Measurements from ENCODE around the gene COX17. TPM values are rescaled to one million over a fixed set of nuclear protein-coding genes. Genes with fewer than 3 reads are reported as not detected.
"Not testable (repeated sequence)": the region's sequence is repeated elsewhere in the genome, so short reads cannot be mapped to it uniquely, and the experiment has no call there.

Gene COX17
- total and polyA plus RNA-seq, 5 experiments from 2014 or later, result 28.8 to 57.6 (median 53.2) TPM

DNA sequence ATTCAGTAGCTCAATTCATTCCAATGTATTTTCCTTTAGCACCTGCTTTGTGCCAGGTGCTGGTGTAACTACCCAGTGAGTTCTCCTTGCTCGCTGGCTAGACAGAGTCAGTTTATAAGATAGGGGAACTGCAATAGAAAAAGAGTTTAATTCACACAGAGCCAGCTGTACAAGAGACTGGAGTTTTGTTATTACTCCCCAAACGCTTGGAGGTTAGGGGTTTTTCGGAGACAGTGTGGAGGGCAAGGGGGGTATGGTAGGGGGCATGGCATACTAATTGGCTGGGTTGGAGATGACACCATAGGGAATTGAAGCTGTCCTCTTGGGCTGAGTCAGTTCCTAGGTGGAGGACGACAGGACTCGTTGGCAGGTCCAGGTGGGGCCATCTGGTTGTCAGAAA is 20.2 kb upstream of the COX17 start:
- POLR2A ChIA-PET, result no interaction called here

DNA sequence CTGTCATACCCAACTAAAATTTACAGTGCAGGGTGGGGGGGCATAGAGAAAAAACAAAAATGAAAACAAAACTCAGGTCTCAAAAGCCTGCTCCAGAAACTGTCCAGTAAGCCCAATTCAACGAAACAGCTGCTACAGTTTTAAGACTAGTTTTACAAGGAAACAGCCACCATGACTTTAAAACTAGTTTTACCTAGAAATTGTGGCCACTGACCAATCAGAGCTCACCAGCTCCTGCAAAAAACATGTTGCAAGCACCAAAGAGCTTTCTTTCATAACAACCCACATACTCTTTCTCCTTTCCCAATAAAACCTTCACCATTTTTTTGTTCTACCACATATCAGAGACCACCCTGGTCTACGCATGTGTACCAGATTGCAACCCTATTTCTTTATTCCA is 18.3 kb upstream of the COX17 start:
- POLR2A ChIA-PET, result no interaction called here
- Mint-ChIP-seq H3K36me3 (no peaks in the 10 kb centered on the region), H3K4me1 (peaks cover 1 to 9% (median 5%) of the 10 kb centered on the region in 4 donors)

More for the DNA sequence above, 20.2 kb upstream of the COX17 start:
- Mint-ChIP-seq H3K9me3 (peaks cover 0 to 3% (median 0%) of the 10 kb centered on the region in 9 donors), H3K27me3 (peaks cover 0 to 12% (median 1%) of the 10 kb centered on the region in 5 donors), H3K4me3 (no peak overlapping the region), H3K36me3 (no peaks in the 10 kb centered on the region), H3K4me1 (peaks cover 2 to 24% (median 11%) of the 10 kb centered on the region in 4 donors), H3K27ac (no peak overlapping the region)
- DNase-seq (no peak), ATAC-seq (no peak)

GRCh38 chr3:119690043-119690656 is 12.9 kb upstream of the COX17 start:
- peaks cover 2 to 14% (median 9%) of the 10 kb centered on the region in 5 donors for H3K27me3 Mint-ChIP-seq
- no peak for ATAC-seq
- POLR2A ChIA-PET, result no interaction called here
- no peak overlapping the region for H3K4me3 Mint-ChIP-seq
- no peak for DNase-seq
- no peaks in the 10 kb centered on the region for H3K4me1 Mint-ChIP-seq
- peaks cover 0 to 10% (median 2%) of the 10 kb centered on the region in 9 donors for H3K9me3 Mint-ChIP-seq
- peaks cover 0 to 8% (median 6%) of the 10 kb centered on the region in 3 donors for H3K36me3 Mint-ChIP-seq
- no peak overlapping the region for H3K27ac Mint-ChIP-seq

More for the DNA sequence above, 18.3 kb upstream of the COX17 start:
- no peak overlapping the region for H3K4me3 Mint-ChIP-seq
- H3K27ac Mint-ChIP-seq, result no peak overlapping the region
- H3K27me3 Mint-ChIP-seq, result peaks cover 0 to 12% (median 1%) of the 10 kb centered on the region in 5 donors
- ATAC-seq, result no peak
- DNase-seq, result no peak
- no peaks in the 10 kb centered on the region for H3K9me3 Mint-ChIP-seq

DNA sequence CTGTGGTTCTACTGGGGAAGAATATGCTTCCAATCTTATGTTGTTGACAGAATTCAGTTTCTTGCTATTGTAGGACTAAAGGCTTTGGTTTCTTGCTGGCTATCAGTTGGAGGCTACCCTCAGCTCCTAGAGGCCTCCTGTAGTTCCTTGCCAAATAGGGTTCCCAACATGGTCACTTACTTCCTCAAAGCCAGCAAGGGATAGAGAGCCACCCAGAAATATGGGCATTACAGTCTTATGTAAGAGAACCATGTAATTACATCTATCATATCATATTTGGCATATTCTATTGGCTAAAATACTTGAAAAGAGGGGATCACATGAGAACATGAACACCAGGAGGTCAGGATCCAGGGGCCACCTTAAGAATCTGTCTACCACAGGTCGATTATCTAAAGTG is 6.2 kb upstream of the COX17 start:
- H3K27me3 Mint-ChIP-seq, result peaks cover 0 to 9% (median 7%) of the 10 kb centered on the region in 5 donors
- DNase-seq, result no peak
- no peak overlapping the region for H3K27ac Mint-ChIP-seq
- H3K4me3 Mint-ChIP-seq, result no peak overlapping the region
- no peak for ATAC-seq
- H3K9me3 Mint-ChIP-seq, result peaks cover 0 to 8% (median 2%) of the 10 kb centered on the region in 9 donors
- POLR2A ChIA-PET, result no interaction called here
- H3K36me3 Mint-ChIP-seq, result peaks cover 0 to 8% (median 7%) of the 10 kb centered on the region in 3 donors
- no peaks in the 10 kb centered on the region for H3K4me1 Mint-ChIP-seq

DNA sequence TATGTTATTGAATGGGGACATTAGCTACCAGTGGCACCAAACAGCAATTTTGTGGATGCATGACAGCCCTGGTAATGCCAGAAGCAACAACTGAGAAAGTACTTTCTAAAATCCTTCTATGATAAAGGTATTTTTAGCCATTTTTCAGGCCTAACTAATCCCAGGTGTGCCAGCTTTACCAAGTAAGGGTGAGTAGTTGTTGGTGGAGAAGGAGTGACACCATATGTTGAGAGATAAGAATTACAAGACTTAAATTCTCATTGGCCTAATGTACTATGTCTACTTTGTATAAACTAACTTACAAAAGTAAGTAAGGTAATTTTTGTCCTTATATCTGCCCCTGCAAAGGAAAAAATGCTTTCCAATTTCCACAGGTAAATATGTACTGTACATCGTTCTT is 4.1 kb upstream of the COX17 start:
- Mint-ChIP-seq H3K9me3 (peaks cover 0 to 1% (median 0%) of the 10 kb centered on the region in 9 donors), H3K27ac (no peak overlapping the region), H3K27me3 (peaks cover 0 to 3% (median 0%) of the 10 kb centered on the region in 5 donors), H3K4me1 (peaks cover 10 to 14% (median 11%) of the 10 kb centered on the region in 4 donors), H3K36me3 (peaks cover 0 to 3% (median 0%) of the 10 kb centered on the region in 3 donors), H3K4me3 (no peak overlapping the region)
- DNase-seq (peak in 1 of 10 donors; percentile 18), ATAC-seq (no peak)
- POLR2A ChIA-PET, result no interaction called here

DNA sequence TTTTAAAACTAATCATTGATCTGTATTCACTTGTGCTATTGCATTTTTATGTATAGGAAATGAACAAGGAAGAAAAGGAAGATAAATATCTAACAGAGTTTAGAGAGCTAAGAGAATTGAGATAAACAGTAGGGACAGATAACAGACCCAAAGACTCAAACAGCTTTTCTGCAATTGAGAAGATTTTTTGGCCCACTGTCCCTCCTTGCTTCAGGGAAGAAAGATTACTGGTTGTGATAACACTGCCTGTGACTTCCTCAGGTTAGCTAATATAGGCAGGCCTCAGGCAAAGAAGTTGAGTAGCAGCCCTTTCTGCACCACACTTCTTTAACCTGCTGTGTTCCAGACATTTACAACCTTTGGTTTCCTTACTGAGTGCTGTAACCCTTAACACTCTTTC is 2.7 kb upstream of the COX17 start:
- H3K27me3 Mint-ChIP-seq, result no peaks in the 10 kb centered on the region
- no peak overlapping the region for H3K27ac Mint-ChIP-seq
- POLR2A ChIA-PET, result no interaction called here
- H3K36me3 Mint-ChIP-seq, result peaks cover 0 to 9% (median 3%) of the 10 kb centered on the region in 3 donors
- no peak for DNase-seq
- H3K4me1 Mint-ChIP-seq, result peaks cover 19 to 28% (median 25%) of the 10 kb centered on the region in 4 donors
- no peak for ATAC-seq
- H3K9me3 Mint-ChIP-seq, result no peaks in the 10 kb centered on the region
- H3K4me3 Mint-ChIP-seq, result no peak overlapping the region

DNA sequence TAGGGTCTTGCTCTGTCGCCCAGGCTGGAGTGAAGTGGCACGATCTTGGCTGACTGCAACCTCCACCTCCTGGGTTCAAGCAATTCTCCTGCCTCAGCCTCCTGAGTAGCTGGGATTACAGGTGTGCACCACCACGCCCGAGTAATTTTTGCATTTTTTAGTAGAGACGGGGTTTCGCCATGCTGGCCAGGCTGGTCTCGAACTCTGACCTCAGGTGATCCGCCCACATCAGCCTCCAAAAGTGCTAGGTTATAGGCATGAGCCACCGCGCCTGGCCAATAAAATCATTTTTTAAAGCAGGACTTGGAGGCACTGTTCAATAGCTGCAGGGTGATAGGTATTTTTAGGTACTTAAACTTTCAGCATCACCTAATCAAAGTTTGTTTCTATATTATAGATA is 1.0 kb upstream of the COX17 start:
- Mint-ChIP-seq H3K4me3 (peak overlapping the region in 4 of 10 donors; percentile 11 to 84 (median 22)), H3K36me3 (peaks cover 0 to 24% (median 4%) of the 10 kb centered on the region in 3 donors), H3K4me1 (peaks cover 19 to 33% (median 30%) of the 10 kb centered on the region in 4 donors), H3K27ac (peak overlapping the region in 4 of 10 donors; percentile 13 to 98 (median 86))
- POLR2A ChIA-PET, result interaction anchor here (0.9 kb wide), 1 partner anchor 215 kb away, joined by 3 read pairs; the partner anchor contains the start of gene TMEM39A
- ATAC-seq, H3K27me3 Mint-ChIP-seq, H3K9me3 Mint-ChIP-seq, DNase-seq: not testable (repeated sequence)

DNA sequence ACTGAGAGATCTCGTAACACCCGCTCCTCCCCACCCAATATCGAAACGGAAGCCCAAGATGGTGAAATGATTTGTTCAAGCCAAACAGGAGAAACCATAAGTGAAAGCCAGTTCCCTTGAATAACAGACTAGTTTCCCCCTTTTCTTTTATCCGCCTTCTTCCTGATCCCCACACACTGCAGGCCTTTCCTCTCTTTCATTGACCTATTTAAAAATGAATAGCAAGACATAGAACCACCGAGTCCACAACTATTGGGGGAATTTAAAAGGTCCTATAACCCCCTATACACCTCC is 382 bp upstream of the COX17 start:
- DNase-seq (no peak), ATAC-seq (no peak)
- Mint-ChIP-seq H3K4me3 (peak overlapping the region; percentile 83 to 96 (median 92)), H3K27me3 (no peaks in the 10 kb centered on the region), H3K9me3 (no peaks in the 10 kb centered on the region), H3K27ac (peak overlapping the region; percentile 96 to 99 (median 97)), H3K4me1 (peaks cover 19 to 39% (median 34%) of the 10 kb centered on the region in 4 donors), H3K36me3 (peaks cover 0 to 29% (median 9%) of the 10 kb centered on the region in 3 donors)
- POLR2A ChIA-PET, result interaction anchor here (0.9 to 2.7 kb wide), 4 partner anchors 132 to 216 kb away, joined by 3 to 13 read pairs (median 3); partner anchors contain the start of genes TIMMDC1 and TMEM39A

- H3K27me3 Mint-ChIP-seq, result no peaks in the 10 kb centered on the region
- peak overlapping the region; percentile 83 to 96 (median 92) for H3K4me3 Mint-ChIP-seq
- peak overlapping the region in 9 of 10 donors; percentile 91 to 98 (median 97) for H3K27ac Mint-ChIP-seq
- H3K9me3 Mint-ChIP-seq, result no peaks in the 10 kb centered on the region
- ATAC-seq, result no peak
- peaks cover 0 to 43% (median 11%) of the 10 kb centered on the region in 3 donors for H3K36me3 Mint-ChIP-seq
- no peak for DNase-seq
- peaks cover 19 to 41% (median 39%) of the 10 kb centered on the region in 4 donors for H3K4me1 Mint-ChIP-seq
- POLR2A ChIA-PET, result interaction anchor here (2.7 kb wide), 1 partner anchor 178 kb away, joined by 13 read pairs; the partner anchor contains the start of gene TIMMDC1
These were observed 1.2 kb downstream of the COX17 start for GRCh38 chr3:119676020-119676419.

- no peak for DNase-seq
- POLR2A ChIA-PET, result interaction anchor here (2.7 kb wide), 1 partner anchor 177 kb away, joined by 13 read pairs; the partner anchor contains the start of gene TIMMDC1
- peak overlapping the region in 7 of 10 donors; percentile 4 to 93 (median 37) for H3K27ac Mint-ChIP-seq
- peaks cover 19 to 42% (median 40%) of the 10 kb centered on the region in 4 donors for H3K4me1 Mint-ChIP-seq
- H3K9me3 Mint-ChIP-seq, result no peaks in the 10 kb centered on the region
- no peaks in the 10 kb centered on the region for H3K27me3 Mint-ChIP-seq
- peaks cover 0 to 50% (median 11%) of the 10 kb centered on the region in 3 donors for H3K36me3 Mint-ChIP-seq
- no peak for ATAC-seq
- H3K4me3 Mint-ChIP-seq, result peak overlapping the region; percentile 83 to 96 (median 92)
These were observed 1.9 kb downstream of the COX17 start for GRCh38 chr3:119675188-119675874.

DNA sequence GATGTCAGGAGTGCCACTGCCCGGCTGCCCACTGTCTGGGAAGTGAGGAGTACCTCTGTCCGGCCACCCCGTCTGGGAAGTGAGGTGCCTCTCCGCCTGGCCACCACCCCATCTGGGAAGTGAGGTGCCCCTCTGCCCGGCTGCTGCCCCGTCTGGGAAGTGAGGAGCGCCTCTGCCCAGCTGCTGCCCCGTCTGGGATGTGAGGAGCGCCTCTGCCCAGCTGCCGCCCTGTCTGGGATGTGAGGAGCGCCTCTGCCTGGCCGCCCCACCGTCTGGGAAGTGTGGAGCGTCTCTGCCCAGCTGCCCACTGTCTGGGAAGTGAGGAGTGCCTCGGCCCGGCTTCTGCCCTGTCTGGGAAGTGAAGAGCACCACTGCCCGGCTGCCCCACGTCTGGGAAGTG is 3.3 kb downstream of the COX17 start:
- no peaks in the 10 kb centered on the region for H3K9me3 Mint-ChIP-seq
- peaks cover 0 to 63% (median 11%) of the 10 kb centered on the region in 3 donors for H3K36me3 Mint-ChIP-seq
- DNase-seq, result no peak
- no peak overlapping the region for H3K4me3 Mint-ChIP-seq
- ATAC-seq, result no peak
- peaks cover 19 to 47% (median 42%) of the 10 kb centered on the region in 4 donors for H3K4me1 Mint-ChIP-seq
- peak overlapping the region in 1 of 10 donors; percentile 27 for H3K27ac Mint-ChIP-seq
- POLR2A ChIA-PET, result no interaction called here
- H3K27me3 Mint-ChIP-seq, result no peaks in the 10 kb centered on the region

DNA sequence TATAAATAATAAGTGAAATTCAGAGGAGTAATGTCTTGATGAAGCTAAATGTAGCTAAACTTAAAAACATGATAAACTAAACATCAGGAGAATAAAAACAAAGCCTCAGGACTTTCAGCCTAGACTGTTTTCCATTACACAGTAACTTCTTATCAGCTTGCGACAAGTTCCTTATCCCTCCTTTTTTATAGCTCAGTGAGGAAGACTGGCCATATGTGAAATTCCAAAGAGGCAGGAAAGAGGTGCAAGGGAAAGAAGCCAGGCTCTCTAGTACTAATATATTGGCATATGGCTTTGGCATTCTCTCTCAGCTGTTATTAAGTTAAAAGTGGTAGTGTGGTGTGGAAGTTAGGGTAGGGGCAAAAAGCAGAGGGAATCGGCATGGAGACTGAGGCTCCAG is 4.4 kb downstream of the COX17 start:
- no peaks in the 10 kb centered on the region for H3K27me3 Mint-ChIP-seq
- H3K9me3 Mint-ChIP-seq, result no peaks in the 10 kb centered on the region
- H3K36me3 Mint-ChIP-seq, result peaks cover 0 to 65% (median 11%) of the 10 kb centered on the region in 3 donors
- DNase-seq, result no peak
- H3K27ac Mint-ChIP-seq, result peak overlapping the region in 2 of 10 donors; percentile 27 to 37
- peaks cover 19 to 46% (median 41%) of the 10 kb centered on the region in 4 donors for H3K4me1 Mint-ChIP-seq
- no peak overlapping the region for H3K4me3 Mint-ChIP-seq
- no peak for ATAC-seq
- POLR2A ChIA-PET, result interaction anchor here (1.1 kb wide), 1 partner anchor 8 kb away, joined by 5 read pairs; no protein-coding TSS in a partner anchor
